K562 (cell line): ENCODE data around the gene ECT2L. TPM values are rescaled to one million over a fixed set of nuclear protein-coding genes. Genes with fewer than 3 reads are reported as not detected.

ENCODE experiments used
- ATAC-seq: fragments of 200-7000 bp; cut with Tn5 transposase; 3 replicates; pipeline ENCODE4 v1.9.1; 2020; ENCODE audit warnings: moderate library complexity
- BruUV-seq: library from RNA; stranded (reverse); fragments of 400-500 nt; replicated peaks from 2 replicates; lab custom pipeline; 2021; lab: Mats Ljungman, UMichigan
- CTCF ChIA-PET: fragments of 300-600 bp; formaldehyde crosslinking; extraction: SDS; loops from one replicate; lab custom pipeline; 2021; ENCODE audit warnings: low intra/inter-chr PET ratio; lab: Yijun Ruan, JAX
- POLR2A ChIA-PET: fragments of 300-600, 350-650 bp; sonication (Branson Sonifier 250); formaldehyde crosslinking; extraction: SDS; loops from one replicate; lab custom pipeline; 2021; ENCODE audit warnings: antibody characterized with exemption, inconsistent platforms; lab: Yijun Ruan, JAX
- DNase-seq, 4 experiments: peaks; one replicate each; pipeline versions ENCODE4 v3.0.0 to v3.0.0-alpha.2; 2011 to 2018; ENCODE audit warnings: low spot score in 3 of 4, mixed read lengths in 3 of 4; ENCODE audit errors: extremely low read depth in 1 of 4
- FAIRE-seq: peaks from 2 replicates; lab custom pipeline; 2011; peaks lifted over from hg19 to GRCh38; lab: Jason Lieb, UNC
- H2AFZ ChIP-seq: 2 replicates; pipeline ENCODE4 v1.6.0; 2011; ENCODE audit warnings: low read depth, low read length, control low read depth, inconsistent platforms
- H3K27ac ChIP-seq: fragments of 200-600 bp; 3 replicates; pipeline ENCODE4 v1.8.0; 2011; ENCODE audit warnings: low read depth, mild to moderate bottlenecking, control low read depth, inconsistent platforms, low read length, moderate library complexity, mixed read lengths; ENCODE audit errors: extremely low read depth
- H3K27me3 ChIP-seq, 2 experiments: fragments of 300-600 bp in 1 of 2; 2 replicates in 1 of 2; 3 replicates in 1 of 2; pipeline versions ENCODE4 v1.6.0 to v1.8.0; 2011; ENCODE audit warnings: inconsistent platforms in 2 of 2, low read length in 2 of 2, mild to moderate bottlenecking in 1 of 2, mixed read lengths in 1 of 2, moderate library complexity in 1 of 2; ENCODE audit not compliant: control insufficient read depth in 2 of 2, insufficient read depth in 2 of 2
- H3K36me3 ChIP-seq: fragments of 300-600 bp; 3 replicates; pipeline ENCODE4 v1.8.0; 2011; ENCODE audit warnings: mild to moderate bottlenecking, low read length, inconsistent platforms; ENCODE audit not compliant: control insufficient read depth, insufficient read depth
- H3K4me1 ChIP-seq, 2 experiments: fragments of 200-600 bp in 1 of 2; replicated peaks in 1 of 2; 2 replicates in 1 of 2; 3 replicates in 1 of 2; pipeline versions ENCODE4 v1.5.1 to v1.8.0; 2011; ENCODE audit warnings: inconsistent platforms in 2 of 2, low read length in 2 of 2, mild to moderate bottlenecking in 1 of 2, mixed read lengths in 1 of 2, moderate library complexity in 1 of 2; ENCODE audit not compliant: control insufficient read depth in 2 of 2, insufficient read depth in 2 of 2
- H3K4me2 ChIP-seq: 2 replicates; pipeline ENCODE4 v1.6.1; 2011; ENCODE audit warnings: low read length, control low read depth, inconsistent platforms, mixed read lengths; ENCODE audit not compliant: insufficient read depth
- H3K4me3 ChIP-seq: fragments of 200-600 bp; sonication (generic), shearing (Covaris generic); 2 replicates; pipeline ENCODE4 v1.5.1; 2016; ENCODE audit warnings: control low read depth, inconsistent platforms
- H3K79me2 ChIP-seq: fragments of 200-600 bp; 3 replicates; pipeline ENCODE4 v1.8.0; 2011; ENCODE audit warnings: low read length, inconsistent platforms; ENCODE audit not compliant: control insufficient read depth, insufficient read depth
- H3K9ac ChIP-seq, 2 experiments: 2 replicates each; pipeline versions ENCODE4 v1.6.0 to v1.6.1; 2011; ENCODE audit warnings: low read depth in 2 of 2, low read length in 2 of 2, control low read depth in 1 of 2, inconsistent platforms in 1 of 2, mild to moderate bottlenecking in 1 of 2, mixed read lengths in 1 of 2; ENCODE audit not compliant: insufficient read depth in 1 of 2
- H3K9me1 ChIP-seq: one replicate; pipeline ENCODE4 v1.6.0; 2011; ENCODE audit warnings: inconsistent platforms, mild to moderate bottlenecking, low read length, moderate library complexity; ENCODE audit not compliant: control insufficient read depth, insufficient read depth
- H3K9me3 ChIP-seq: replicated peaks from 2 replicates; pipeline ENCODE4 v1.5.1; 2011; ENCODE audit warnings: low read depth, low read length, inconsistent platforms; ENCODE audit not compliant: control insufficient read depth, insufficient read depth
- H4K20me1 ChIP-seq: replicated peaks from 2 replicates; pipeline ENCODE4 v1.6.1; 2011; ENCODE audit warnings: low read length, inconsistent platforms, mixed read lengths; ENCODE audit not compliant: control insufficient read depth, insufficient read depth
- CREM ChIP-seq: IDR thresholded peaks from 2 replicates; pipeline ENCODE4 v1.6.1; 2014; ENCODE audit warnings: antibody characterized with exemption, low read depth
- DNMT1 ChIP-seq: fragments of 450-650 bp; IDR thresholded peaks from 2 replicates; pipeline ENCODE4 v1.6.1; 2016; ENCODE audit warnings: antibody characterized with exemption, mild to moderate bottlenecking
- DPF2 ChIP-seq: fragments of 450-650 bp; IDR thresholded peaks from 2 replicates; pipeline ENCODE4 v1.6.1; 2016
- ETV6 ChIP-seq, 3 experiments: fragments of 150-350 bp in 1 of 3; sonication (generic) in 1 of 3; formaldehyde crosslinking in 1 of 3; IDR thresholded peaks; 2 replicates each; pipeline versions ENCODE4 v1.6.1 to v1.8.0; 2014 to 2022; ENCODE audit warnings: borderline replicate concordance in 2 of 3, low read depth in 2 of 3, antibody characterized with exemption in 1 of 3, low read length in 1 of 3, mild to moderate bottlenecking in 1 of 3, missing genetic modification reagents in 1 of 3
- FOXK1 ChIP-seq: sonication (generic); formaldehyde crosslinking; IDR thresholded peaks from 2 replicates; pipeline ENCODE4 v1.8.0; 2022; ENCODE audit warnings: missing genetic modification reagents, mild to moderate bottlenecking, borderline replicate concordance
- HNRNPLL ChIP-seq: fragments of 200-400 bp; formaldehyde crosslinking; IDR thresholded peaks from 2 replicates; pipeline ENCODE4 v1.6.1; 2017; ENCODE audit warnings: low read length, low read depth, mild to moderate bottlenecking; ENCODE audit not compliant: poor library complexity, severe bottlenecking
- KLF6 ChIP-seq: fragments of 250-450 bp; sonication (Bioruptor Pico); IDR thresholded peaks from 2 replicates; pipeline ENCODE4 v1.4.0; 2020; ENCODE audit warnings: mild to moderate bottlenecking, moderate library complexity, borderline replicate concordance
- OTX1 ChIP-seq: fragments of 450-650 bp; formaldehyde crosslinking; IDR thresholded peaks from 2 replicates; pipeline ENCODE4 v1.4.0; 2022; ENCODE audit warnings: mild to moderate bottlenecking
- PPARD ChIP-seq: fragments of 250-450 bp; sonication (Bioruptor Pico); IDR thresholded peaks from 2 replicates; pipeline ENCODE4 v1.8.0; 2022; ENCODE audit warnings: inconsistent platforms, mild to moderate bottlenecking, moderate library complexity
- PRPF4 ChIP-seq: fragments of 200-400 bp; formaldehyde crosslinking; IDR thresholded peaks from one replicate; pipeline ENCODE4 v1.6.1; 2017; ENCODE audit warnings: low read length, low read depth, mild to moderate bottlenecking; ENCODE audit not compliant: insufficient read depth, poor library complexity, severe bottlenecking
- STAG1 ChIP-seq: sonication (generic); formaldehyde crosslinking; IDR thresholded peaks from 2 replicates; pipeline ENCODE4 v1.5.0; 2020; ENCODE audit warnings: missing genetic modification reagents, borderline replicate concordance
- ZBTB17 ChIP-seq: fragments of 450-650 bp; formaldehyde crosslinking; IDR thresholded peaks from 2 replicates; pipeline ENCODE4 v1.4.0; 2020; ENCODE audit warnings: mild to moderate bottlenecking
- ZC3H11A ChIP-seq: IDR thresholded peaks from 2 replicates; pipeline ENCODE4 v1.6.1; 2012; ENCODE audit warnings: low read depth, low read length, improper control_type of control experiment
- ZNF12 ChIP-seq: sonication (generic); formaldehyde crosslinking; IDR thresholded peaks from 2 replicates; pipeline ENCODE4 v1.4.0; 2020; ENCODE audit warnings: mild to moderate bottlenecking, missing genetic modification reagents
- ZNF232 ChIP-seq: sonication (generic); formaldehyde crosslinking; IDR thresholded peaks from 2 replicates; pipeline ENCODE4 v1.8.0; 2022; ENCODE audit warnings: mild to moderate bottlenecking, missing genetic modification reagents
- ZNF584 ChIP-seq: fragments of 200-800 bp; sonication (Bioruptor generic); IDR thresholded peaks from 2 replicates; pipeline ENCODE4 v1.6.1; 2016; ENCODE audit warnings: low read depth, mild to moderate bottlenecking, missing genetic modification characterization, missing compliant biosample characterization
- ZNF77 ChIP-seq: fragments of 250-450 bp; sonication (Bioruptor Pico); IDR thresholded peaks from 2 replicates; pipeline ENCODE4 v1.5.0; 2020
- ZSCAN29 ChIP-seq: fragments of 450-650 bp; IDR thresholded peaks from 2 replicates; pipeline ENCODE4 v1.6.1; 2017
- WGBS: fragments of 100-300 bp; shearing (Covaris generic); methylation state at CpG from one replicate; pipeline ENCODE4 v1.1.6; 2016; ENCODE audit warnings: low coverage, mixed read lengths; ENCODE audit not compliant: insufficient coverage; ENCODE audit errors: missing lambda C conversion rate; 5-methylcytosine and 5-hydroxymethylcytosine counted together
- in situ Hi-C: fragments of 300-500 bp; cut with MboI; formaldehyde crosslinking; loops from 4 replicates; pipeline ENCODE4 v1.15.0; 2018; ENCODE audit warnings: inconsistent platforms, mixed read lengths
- intact Hi-C: fragments of 100-400 bp; cut with micrococcal nuclease; formaldehyde crosslinking; loops from 2 replicates; pipeline ENCODE4 v1.14.2; 2022
- polyA plus RNA-seq, 8 experiments: library from polyadenylated mRNA; depleted of rRNA in 4 of 8; stranded (reverse) in 5 of 8; unstranded in 3 of 8; fragments of >200 nt; fragmentation: Nextera tagmentation in 2 of 8; fragmentation: Illumina TruSeq in 1 of 8; extraction: Ambion mirVana in 2 of 8; extraction: Trizol in 1 of 8; gene quantifications; 2 replicates each; pipeline versions ENCODE4 v1.2.1 to v1.2.3, GENCODE V29; 2011 to 2014; ENCODE audit warnings: inconsistent platforms in 1 of 8, missing spikeins in 1 of 8
- total RNA-seq, 7 experiments: library from RNA; depleted of rRNA in 6 of 7; stranded (reverse); fragments of >200 nt in 6 of 7; fragmentation: Illumina TruSeq in 2 of 7; extraction: Trizol in 2 of 7; gene quantifications; 2 replicates each; pipeline versions ENCODE4 v1.2.1 to v1.2.3, GENCODE V29; 2011 to 2021; ENCODE audit warnings: low replicate concordance in 1 of 7
- TF ChIP-seq, protein P1 (sequence below): sonication (generic); formaldehyde crosslinking; IDR thresholded peaks from 2 replicates; pipeline ENCODE4 v1.8.1; 2022; ENCODE audit warnings: missing genetic modification reagents
- TF ChIP-seq, protein P2 (sequence below): IDR thresholded peaks from 2 replicates; pipeline ENCODE4 v1.6.1; 2014; ENCODE audit warnings: antibody characterized with exemption

Gene ECT2L
- total and polyA plus RNA-seq, 9 of the 15 experiments (the other 6 are each of a cell fraction or from before 2014, with no cell fraction given): 0.03 to 0.04 TPM; not detected in 7

DNA sequence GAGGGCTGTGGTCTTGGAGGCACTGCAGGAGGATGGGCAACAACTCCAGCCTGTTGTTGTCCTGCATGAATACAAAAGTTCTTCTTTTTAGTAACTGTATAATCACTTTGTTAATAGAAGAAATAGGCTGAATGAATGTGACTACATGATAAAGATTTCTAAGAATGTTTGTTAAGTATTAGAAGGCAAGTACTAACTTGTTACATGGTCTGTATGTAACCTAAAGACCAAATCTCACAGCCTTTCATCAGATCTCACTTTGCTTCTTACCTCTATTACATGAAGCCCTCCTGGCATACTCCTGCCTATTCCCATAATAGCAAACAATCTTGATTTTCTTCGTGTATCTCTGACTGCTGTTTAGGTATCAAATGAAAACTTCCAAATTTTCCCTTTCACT lies 118.8 kb downstream of the ECT2L start:
- TF ChIP-seq ZNF584 (no peak), OTX1 (no peak), ZNF12 (CRISPR knock-in tag) (no peak), ZNF77 (CRISPR knock-in tag) (no peak), STAG1 (CRISPR knock-in tag) (no peak), CREM (no peak), PRPF4 (no peak), ZC3H11A (no peak), PPARD (CRISPR knock-in tag) (no peak), ETV6 (IDR thresholded peaks at IDR 0.05; ENCODE audit: borderline replicate concordance in 1 of 2, low read depth in 2 of 2, low read length in 1 of 2) (no peak), ETV6 (CRISPR knock-in tag; IDR thresholded peaks at IDR 0.05; ENCODE audit: borderline replicate concordance) (no peak), DNMT1 (no peak), ZNF232 (CRISPR knock-in tag) (no peak), ZSCAN29 (no peak), DPF2 (no peak), ZBTB17 (CRISPR knock-in tag) (no peak), FOXK1 (CRISPR knock-in tag) (no peak), HNRNPLL (no peak), KLF6 (CRISPR knock-in tag) (no peak)
- TF ChIP-seq, protein P1, sequence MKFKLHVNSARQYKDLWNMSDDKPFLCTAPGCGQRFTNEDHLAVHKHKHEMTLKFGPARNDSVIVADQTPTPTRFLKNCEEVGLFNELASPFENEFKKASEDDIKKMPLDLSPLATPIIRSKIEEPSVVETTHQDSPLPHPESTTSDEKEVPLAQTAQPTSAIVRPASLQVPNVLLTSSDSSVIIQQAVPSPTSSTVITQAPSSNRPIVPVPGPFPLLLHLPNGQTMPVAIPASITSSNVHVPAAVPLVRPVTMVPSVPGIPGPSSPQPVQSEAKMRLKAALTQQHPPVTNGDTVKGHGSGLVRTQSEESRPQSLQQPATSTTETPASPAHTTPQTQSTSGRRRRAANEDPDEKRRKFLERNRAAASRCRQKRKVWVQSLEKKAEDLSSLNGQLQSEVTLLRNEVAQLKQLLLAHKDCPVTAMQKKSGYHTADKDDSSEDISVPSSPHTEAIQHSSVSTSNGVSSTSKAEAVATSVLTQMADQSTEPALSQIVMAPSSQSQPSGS (CRISPR knock-in tag): no peak
- TF ChIP-seq, protein P2, sequence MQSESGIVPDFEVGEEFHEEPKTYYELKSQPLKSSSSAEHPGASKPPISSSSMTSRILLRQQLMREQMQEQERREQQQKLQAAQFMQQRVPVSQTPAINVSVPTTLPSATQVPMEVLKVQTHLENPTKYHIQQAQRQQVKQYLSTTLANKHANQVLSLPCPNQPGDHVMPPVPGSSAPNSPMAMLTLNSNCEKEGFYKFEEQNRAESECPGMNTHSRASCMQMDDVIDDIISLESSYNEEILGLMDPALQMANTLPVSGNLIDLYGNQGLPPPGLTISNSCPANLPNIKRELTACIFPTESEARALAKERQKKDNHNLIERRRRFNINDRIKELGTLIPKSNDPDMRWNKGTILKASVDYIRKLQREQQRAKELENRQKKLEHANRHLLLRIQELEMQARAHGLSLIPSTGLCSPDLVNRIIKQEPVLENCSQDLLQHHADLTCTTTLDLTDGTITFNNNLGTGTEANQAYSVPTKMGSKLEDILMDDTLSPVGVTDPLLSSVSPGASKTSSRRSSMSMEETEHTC: no peak
- no TSS peak for BruUV-seq
- H3K4me1 ChIP-seq: no peaks in the 10 kb centered on the region
- H3K36me3 ChIP-seq: peaks cover 23% of the 10 kb centered on the region; the same call in 1 of the 3 replicates
- ATAC-seq (no peak), DNase-seq (no peak), FAIRE-seq (no peak)
- H3K27ac ChIP-seq: no peak overlapping the region
- no peak overlapping the region for H3K9ac ChIP-seq
- intact Hi-C loops (no loop called here), in situ Hi-C loops (no loop called here)
- CTCF ChIA-PET: no interaction called here
- H3K9me3 ChIP-seq: no peaks in the 10 kb centered on the region
- H3K9me1 ChIP-seq: no peaks in the 10 kb centered on the region
- POLR2A ChIA-PET: no interaction called here
- no peak overlapping the region for H3K4me2 ChIP-seq
- no peak overlapping the region for H2AFZ ChIP-seq
- 21% methylated on average over 1 of the region's 1 CpG for WGBS
- no peak overlapping the region for H3K4me3 ChIP-seq
- no peaks in the 10 kb centered on the region for H4K20me1 ChIP-seq
- H3K79me2 ChIP-seq: no peaks in the 10 kb centered on the region
- H3K27me3 ChIP-seq: no peaks in the 10 kb centered on the region
